Measurements from ENCODE around the gene MC2R. TPM values are rescaled to one million over a fixed set of nuclear protein-coding genes. Genes with fewer than 3 reads are reported as not detected.

Gene MC2R
- total and polyA plus RNA-seq, 2 of the 8 experiments (the other 6 are each of a cell fraction or from before 2014, with no cell fraction given) = not detected

- Histone ChIP-seq H3K56ac (replicated peaks; ENCODE audit: insufficient read length, low read depth, low read length) (no peak overlapping the region), H2AK5ac (ENCODE audit: low read depth, low read length) (no peak overlapping the region), H3K4me2 (ENCODE audit: insufficient read depth in 1 of 2, low read depth in 2 of 2, low read length in 2 of 2) (no peak overlapping the region), H3K27me3 (replicated peaks in 1 of 4; ENCODE audit: control insufficient read depth in 3 of 4, extremely low read depth in 1 of 4, insufficient read depth in 3 of 4, low read length in 3 of 4) (no peaks in the 10 kb centered on the region), H2BK5ac (ENCODE audit: low read depth, low read length) (no peak overlapping the region), H3K79me1 (ENCODE audit: low read depth, low read length) (no peaks in the 10 kb centered on the region), H3K36me3 (ENCODE audit: control insufficient read depth in 2 of 4, insufficient read depth in 4 of 4, low read length in 3 of 4) (no peaks in the 10 kb centered on the region), H4K8ac (ENCODE audit: extremely low read depth, insufficient read depth, low read length) (no peak overlapping the region), H2AFZ (ENCODE audit: low read length) (no peak overlapping the region), H3K4me1 (replicated peaks in 1 of 4; ENCODE audit: control insufficient read depth in 3 of 4, insufficient read depth in 4 of 4, low read length in 3 of 4) (no peaks in the 10 kb centered on the region), H3K9me3 (ENCODE audit: insufficient read depth in 2 of 2, low read depth in 1 of 2, low read length in 1 of 2) (no peaks in the 10 kb centered on the region), H3K23ac (ENCODE audit: insufficient read length) (no peak overlapping the region), H3K79me2 (ENCODE audit: control insufficient read depth in 1 of 2, insufficient read depth in 2 of 2, low read length in 2 of 2) (no peaks in the 10 kb centered on the region), H2BK20ac (ENCODE audit: low read length) (no peak overlapping the region), H4K91ac (replicated peaks; ENCODE audit: insufficient read length, low read length) (no peak overlapping the region), H3K4ac (replicated peaks; ENCODE audit: insufficient read length, low read depth, low read length) (no peak overlapping the region), H3K4me3 (ENCODE audit: extremely low read depth in 1 of 4, insufficient read depth in 2 of 4, low read depth in 3 of 4, low read length in 4 of 4) (no peak overlapping the region), H2BK120ac (replicated peaks; ENCODE audit: low read depth, low read length) (no peak overlapping the region), H3K14ac (ENCODE audit: insufficient read length) (no peak overlapping the region), H3K9ac (replicated peaks in 1 of 4; ENCODE audit: extremely low read depth in 1 of 4, low read depth in 3 of 4, low read length in 3 of 4) (no peak overlapping the region), H3K18ac (ENCODE audit: extremely low read depth, low read length) (no peak overlapping the region), H3K27ac (ENCODE audit: low read depth, low read length) (no peak overlapping the region), H4K20me1 (replicated peaks in 1 of 2; ENCODE audit: control insufficient read depth in 1 of 2, insufficient read depth in 2 of 2, low read length in 2 of 2) (no peaks in the 10 kb centered on the region), H4K5ac (ENCODE audit: insufficient read length, low read depth, low read length) (no peak overlapping the region), H3K23me2 (ENCODE audit: low read depth, low read length) (peaks cover 1% of the 10 kb centered on the region; the same call in 1 of the 2 replicates), H2BK12ac (ENCODE audit: low read depth, low read length) (no peak overlapping the region), H2BK15ac (ENCODE audit: low read length) (no peak overlapping the region)
- DNase-seq (ENCODE audit: low read depth in 1 of 2, low spot score in 2 of 2) (no peak), FAIRE-seq (no peak)
- CTCF ChIA-PET (ENCODE audit: partially characterized antibody) = interaction anchor here (0.6 to 1.7 kb wide), 4 partner anchors 11 to 20 kb away, joined by 3 to 4 read pairs (median 3); no protein-coding TSS in a partner anchor
- 100% methylated on average over 3 of the region's 3 CpGs; no CpG with 5 or more reads in 1 of the 2 experiments for WGBS, 2 experiments (ENCODE audit: extremely low coverage in 1 of 2, insufficient coverage in 1 of 2, insufficient read length in 1 of 2, insufficient replicate concordance in 2 of 2, low coverage in 1 of 2, low lambda C conversion rate in 2 of 2, missing lambda C conversion rate in 1 of 2)
- TF ChIP-seq SIRT6 (IDR thresholded peaks at IDR 0.05; ENCODE audit: low read length) (no peak), KDM5A (IDR thresholded peaks at IDR 0.05; ENCODE audit: low read length) (no peak), KDM4A (IDR thresholded peaks at IDR 0.05; ENCODE audit: low read depth, low read length, severe bottlenecking) (no peak), SUZ12 (IDR thresholded peaks at IDR 0.05; ENCODE audit: low read length) (no peak), EZH2 (IDR thresholded peaks at IDR 0.05; ENCODE audit: low read depth, low read length, severe bottlenecking) (no peak), POLR2A (IDR thresholded peaks at IDR 0.05; ENCODE audit: control extremely low read depth in 1 of 2, low read depth in 2 of 2, low read length in 2 of 2) (no peak)
- POLR2A ChIA-PET (ENCODE audit: partially characterized antibody) = no interaction called here
These were observed 2.1 kb upstream of the MC2R start for GRCh38 chr18:13917401-13917800.
